LNCaP clone FGC (cell line): Measurements from ENCODE around the gene IGSF3.
"Not testable (repeated sequence)": the region's sequence is repeated elsewhere in the genome, so short reads cannot be mapped to it uniquely, and the experiment has no call there.

Experiments
- DNase-seq: peaks from one replicate; pipeline ENCODE4 v3.0.0-alpha.2; 2011; ENCODE audit warnings: low read depth
- H3K4me3 ChIP-seq: 2 replicates; pipeline ENCODE4 v1.5.1; 2011; ENCODE audit warnings: mild to moderate bottlenecking, low read depth, low read length, control low read depth
- CTCF ChIP-seq: IDR thresholded peaks from 2 replicates; pipeline ENCODE4 v1.5.1; 2012; ENCODE audit warnings: mild to moderate bottlenecking; ENCODE audit not compliant: control insufficient read depth, insufficient read depth; ENCODE audit errors: extremely low read depth

IGSF3 gene

GRCh38 chr1:116567790-116568661 lies 99.5 kb downstream of the IGSF3 start:
- no peak overlapping the region for H3K4me3 ChIP-seq
- no peak for DNase-seq
- no peak for TF ChIP-seq CTCF

GRCh38 chr1:116565222-116565621 lies 102.3 kb downstream of the IGSF3 start:
- no peak for TF ChIP-seq CTCF
- no peak overlapping the region for H3K4me3 ChIP-seq
- no peak for DNase-seq

- no peak for TF ChIP-seq CTCF
- DNase-seq, result no peak
- no peak overlapping the region for H3K4me3 ChIP-seq
Observed at GRCh38 chr1:116564426-116564825, 103.1 kb downstream of the IGSF3 start.

- H3K4me3 ChIP-seq, DNase-seq: not testable (repeated sequence)
Observed at GRCh38 chr1:116562465-116562864, 105.1 kb downstream of the IGSF3 start.

GRCh38 chr1:116561563-116561962 lies 106.0 kb downstream of the IGSF3 start:
- H3K4me3 ChIP-seq, result no peak overlapping the region

GRCh38 chr1:116560704-116561490 lies 106.6 kb downstream of the IGSF3 start:
- no peak for DNase-seq

More at GRCh38 chr1:116561563-116561962, 106.0 kb downstream of the IGSF3 start:
- no peak for TF ChIP-seq CTCF
- DNase-seq, result no peak

More at GRCh38 chr1:116560704-116561490, 106.6 kb downstream of the IGSF3 start:
- no peak for TF ChIP-seq CTCF
- H3K4me3 ChIP-seq, result no peak overlapping the region
